HL-60 (cell line): ENCODE results near the gene DGKI.

Experiments
- DNase-seq, 2 experiments: peaks; one replicate each; pipeline ENCODE4 v3.0.0-alpha.2; 2010 to 2020; ENCODE audit warnings: low read depth in 1 of 2, low spot score in 1 of 2
- H3K27ac ChIP-seq: fragments of 250-450 bp; sonication (Bioruptor Pico); replicated peaks from 2 replicates; pipeline ENCODE4 v1.5.1; 2020; ENCODE audit warnings: mild to moderate bottlenecking, moderate library complexity
- H3K27me3 ChIP-seq: fragments of 250-450 bp; sonication (Bioruptor Pico); 2 replicates; pipeline ENCODE4 v1.5.1; 2021; ENCODE audit warnings: mild to moderate bottlenecking, moderate library complexity; ENCODE audit not compliant: insufficient read depth, poor library complexity, severe bottlenecking
- H3K4me3 ChIP-seq: replicated peaks from 2 replicates; pipeline ENCODE4 v1.5.1; 2011; ENCODE audit warnings: mild to moderate bottlenecking, control low read depth, low read length; ENCODE audit not compliant: insufficient read depth
- CTCF ChIP-seq: IDR thresholded peaks from one replicate; pipeline ENCODE4 v1.5.1; 2011; ENCODE audit warnings: low read length, control low read depth, inconsistent platforms; ENCODE audit not compliant: insufficient read depth
- GABPA ChIP-seq: IDR thresholded peaks from 2 replicates; pipeline ENCODE4 v1.6.1; 2012; ENCODE audit warnings: low read depth
- POLR2AphosphoS5 ChIP-seq: IDR thresholded peaks from 2 replicates; pipeline ENCODE4 v1.6.1; 2012; ENCODE audit warnings: low read depth
- REST ChIP-seq: IDR thresholded peaks from 2 replicates; pipeline ENCODE4 v1.6.1; 2012; ENCODE audit warnings: low read depth; ENCODE audit not compliant: insufficient replicate concordance
- SPI1 ChIP-seq: IDR thresholded peaks from 2 replicates; pipeline ENCODE4 v1.6.1; 2012; ENCODE audit warnings: low read depth, mild to moderate bottlenecking, borderline replicate concordance

DGKI gene

GRCh38 chr7:137689761-137690160 is 157.0 kb downstream of the DGKI start:
- TF ChIP-seq POLR2AphosphoS5 = no peak
- TF ChIP-seq REST = no peak
- TF ChIP-seq CTCF = no peak
- TF ChIP-seq GABPA = no peak
- TF ChIP-seq SPI1 = no peak
- H3K27ac ChIP-seq = no peak overlapping the region
- DNase-seq = no peak
- no peak overlapping the region for H3K4me3 ChIP-seq
- H3K27me3 ChIP-seq = no peaks in the 10 kb centered on the region

- no peak overlapping the region for H3K4me3 ChIP-seq
- no peaks in the 10 kb centered on the region for H3K27me3 ChIP-seq
- TF ChIP-seq SPI1 = no peak
- no peak for DNase-seq
- no peak overlapping the region for H3K27ac ChIP-seq
Observed at GRCh38 chr7:137687556-137688265, 159.1 kb downstream of the DGKI start.

GRCh38 chr7:137685433-137686164 is 161.2 kb downstream of the DGKI start:
- Histone ChIP-seq H3K4me3 (no peak overlapping the region), H3K27ac (no peak overlapping the region), H3K27me3 (no peaks in the 10 kb centered on the region)
- DNase-seq = no peak
- TF ChIP-seq SPI1 (no peak), GABPA (no peak), REST (no peak), POLR2AphosphoS5 (no peak), CTCF (no peak)

GRCh38 chr7:137684776-137685175 is 162.0 kb downstream of the DGKI start:
- Histone ChIP-seq H3K4me3 (no peak overlapping the region), H3K27me3 (no peaks in the 10 kb centered on the region), H3K27ac (no peak overlapping the region)
- DNase-seq = no peak
- TF ChIP-seq REST (no peak), GABPA (no peak), POLR2AphosphoS5 (no peak), SPI1 (no peak), CTCF (no peak)
